Heart right ventricle (tissue), 16 donors: Measurements from ENCODE around the gene DDX51. TPM values are rescaled to one million over a fixed set of nuclear protein-coding genes. Genes with fewer than 3 reads are reported as not detected.

ENCODE experiments used
- ATAC-seq, 8 donors: fragments of 200-7000 bp; cut with Tn5 transposase; one replicate each; pipeline ENCODE4 v1.9.1; 2020; ENCODE audit warnings: mild to moderate bottlenecking in 8 of 8, moderate library complexity in 8 of 8, moderate number of reproducible peaks in 1 of 8
- DNase-seq, 2 donors: peaks; one replicate each; pipeline ENCODE4 v3.0.0-alpha.2; 2020
- H3K27ac ChIP-seq, 10 donors: fragments of 200-600 bp; sonication (generic) in 2 of 10; one replicate each; pipeline versions ENCODE4 v1.5.0 to v1.8.0; 2020 to 2022; ENCODE audit warnings: mild to moderate bottlenecking in 3 of 10
- H3K27me3 ChIP-seq, 7 donors: fragments of 200-600 bp; one replicate each; pipeline ENCODE4 v1.8.0; 2021 to 2022; ENCODE audit warnings: mild to moderate bottlenecking in 2 of 7
- H3K36me3 ChIP-seq, 9 donors: fragments of 200-600 bp; sonication (generic) in 1 of 9; one replicate each; pipeline versions ENCODE4 v1.5.0 to v1.8.0; 2020 to 2022; ENCODE audit warnings: mild to moderate bottlenecking in 2 of 9
- H3K4me1 ChIP-seq, 9 donors: fragments of 200-600 bp; sonication (generic) in 1 of 9; one replicate each; pipeline versions ENCODE4 v1.5.0 to v1.8.0; 2020 to 2022; ENCODE audit warnings: mild to moderate bottlenecking in 4 of 9
- H3K4me3 ChIP-seq, 10 donors: fragments of 200-600 bp; sonication (generic) in 2 of 10; one replicate each; pipeline versions ENCODE4 v1.5.0 to v1.8.0; 2020 to 2022; ENCODE audit warnings: mild to moderate bottlenecking in 7 of 10, moderate library complexity in 2 of 10
- H3K9me3 ChIP-seq, 11 donors: fragments of 200-600 bp in 10 of 11; sonication (generic) in 2 of 11; one replicate each; pipeline versions ENCODE4 v1.5.0 to v1.8.0; 2013 to 2022; ENCODE audit warnings: mild to moderate bottlenecking in 2 of 11, control low read depth in 1 of 11, moderate library complexity in 1 of 11
- CTCF ChIP-seq, 9 donors: fragments of 200-600 bp; sonication (generic) in 2 of 9; IDR thresholded peaks; one replicate each; pipeline versions ENCODE4 v1.5.0 to v1.8.0; 2021 to 2022; ENCODE audit warnings: antibody characterized with exemption in 9 of 9, mild to moderate bottlenecking in 5 of 9, moderate library complexity in 1 of 9
- WGBS, 2 donors: extraction: QIAGEN DNeasy Blood & Tissue Kit; methylation state at CpG; one replicate each; pipeline ENCODE4 v1.1.7; 2013; ENCODE audit warnings: inconsistent platforms in 1 of 2; 5-methylcytosine and 5-hydroxymethylcytosine counted together
- intact Hi-C, 10 donors: fragments of 100-400 bp; cut with DNase I; formaldehyde crosslinking; loops; one replicate each; pipeline versions ENCODE4 v1.11.1 to v1.14.2; 2022
- polyA plus RNA-seq, 2 donors: library from polyadenylated mRNA; stranded (reverse); fragments of 200-250 nt; gene quantifications; one replicate each; pipeline ENCODE4 v1.2.3, GENCODE V29; 2013
- total RNA-seq, 10 donors: library from RNA; stranded (reverse); fragmentation: NEBNext Ultra II Directional in 3 of 10; extraction: Animal tissue kit (Norgen Biotek cat#: 25700) in 3 of 10; gene quantifications; one replicate each; pipeline versions ENCODE4 v1.2.1 to v1.2.4, GENCODE V29; 2021 to 2023
- donor health status: Arrhythmogenic right ventricular cardiomyopathy.
- donor health status: ischemic (EF 13 %, LVEDD 7.1; RV severe dilation, severe dysfunction).
- donor health status: healthy with polysubstance abuse.
- donor health status: DM: no; HTN: yes; CAD: no.
- donor health status: DM: no; HTN: no; CAD: no.
- donor health status: ischemic (EF 25% LVEDD 6.9; RV normal size, moderate dysfunction).
- donor health status: ischemic (EF 25% LVEDD 5.7; RV mildly dilated, moderate dysfunction).
- donor health status: healthy.
- donor health status: DM: yes; HTN: yes; CAD: no.
- donor health status: Ischemic cardiomyopathy.
- donor health status: ischemic (EF 35%, LVEDD 5.7; RV mildly dilated, moderate dysfunction).
- donor health status: nonischemic (EF 11% LVEDD 7.7; RV severe dilation, severe dysfunction).
- donor health status: DM: yes; HTN: yes; CAD: no.
- donor health status: PGD.
- donor health status: ischemic (EF 29% LVEDD 5.4; RV normal size, mild dysfunction).
- donor health status: nonischemic (EF 23%, LVEDD 6.1; RV moderate dilation, normal function).

The DDX51 gene
- total and polyA plus RNA-seq, 12 donors, result 7.2 to 19.9 (median 8.8) TPM

- WGBS, 2 donors, result 74 to 79% methylated on average over 33 of the region's 33 CpGs
- intact Hi-C loops, result no loop called here
- no peaks in the 10 kb centered on the region for H3K36me3 ChIP-seq
- no peaks in the 10 kb centered on the region for H3K9me3 ChIP-seq
- H3K27ac ChIP-seq, result no peak overlapping the region
- H3K27me3 ChIP-seq, result peaks cover 0 to 81% (median 54%) of the 10 kb centered on the region in 7 donors
- no peak overlapping the region for H3K4me3 ChIP-seq
- H3K4me1 ChIP-seq, result no peaks in the 10 kb centered on the region
- DNase-seq, result peak in 1 of 2 donors; percentile 12
- ATAC-seq, result no peak
- no peak for TF ChIP-seq CTCF (IDR thresholded peaks at IDR 0.05)
These were observed 26.6 kb upstream of the DDX51 start for GRCh38 chr12:132170637-132171292.

GRCh38 chr12:132170094-132170636, 26.0 kb upstream of the DDX51 start:
- Histone ChIP-seq H3K4me3 (no peak overlapping the region), H3K36me3 (no peaks in the 10 kb centered on the region), H3K4me1 (no peaks in the 10 kb centered on the region), H3K9me3 (no peaks in the 10 kb centered on the region), H3K27me3 (peaks cover 0 to 75% (median 48%) of the 10 kb centered on the region in 7 donors), H3K27ac (no peak overlapping the region)
- intact Hi-C loops, result no loop called here
- no peak for TF ChIP-seq CTCF (IDR thresholded peaks at IDR 0.05)
- 42 to 53% methylated on average over 16 of the region's 16 CpGs for WGBS, 2 donors
- ATAC-seq, result peak in 1 of 8 donors; percentile 21
- DNase-seq, result peak in 1 of 2 donors; percentile 6

GRCh38 chr12:132169376-132169775, 25.3 kb upstream of the DDX51 start:
- H3K4me3 ChIP-seq, result no peak overlapping the region
- no peak for TF ChIP-seq CTCF (IDR thresholded peaks at IDR 0.05)
- H3K9me3 ChIP-seq, result no peaks in the 10 kb centered on the region
- ATAC-seq (no peak), DNase-seq (peak in 1 of 2 donors; percentile 11)
- no peaks in the 10 kb centered on the region for H3K4me1 ChIP-seq
- H3K36me3 ChIP-seq, result no peaks in the 10 kb centered on the region
- no peak overlapping the region for H3K27ac ChIP-seq
- peaks cover 0 to 67% (median 42%) of the 10 kb centered on the region in 7 donors for H3K27me3 ChIP-seq
- intact Hi-C loops, result no loop called here
- 78 to 82% methylated on average over 15 to 17 of the region's 17 CpGs for WGBS, 2 donors

- no peak overlapping the region for H3K4me3 ChIP-seq
- no peaks in the 10 kb centered on the region for H3K9me3 ChIP-seq
- no peak overlapping the region for H3K27ac ChIP-seq
- H3K27me3 ChIP-seq, result peaks cover 0 to 65% (median 42%) of the 10 kb centered on the region in 7 donors
- DNase-seq (peak in 1 of 2 donors; percentile 2), ATAC-seq (peak in 2 of 8 donors; percentile 18 to 21)
- TF ChIP-seq CTCF (IDR thresholded peaks at IDR 0.05), result no peak
- H3K4me1 ChIP-seq, result peaks cover 0 to 2% (median 0%) of the 10 kb centered on the region in 9 donors
- 82 to 86% methylated on average over 31 of the region's 31 CpGs for WGBS, 2 donors
- H3K36me3 ChIP-seq, result no peaks in the 10 kb centered on the region
- intact Hi-C loops, result no loop called here
These were observed 24.4 kb upstream of the DDX51 start for GRCh38 chr12:132168311-132169031.
